Fibroblast of lung (primary cell): ENCODE results near the gene ROBO1.

Experiments used
- EZH2 ChIP-seq: IDR thresholded peaks from 2 replicates; pipeline ENCODE4 v1.5.1; 2012; ENCODE audit warnings: low read length, control low read depth, mild to moderate bottlenecking; ENCODE audit errors: missing control alignments
- TF ChIP-seq, protein P1 (sequence below), 2 donors: IDR thresholded peaks in 1 of 2; conservative IDR thresholded peaks in 1 of 2; 1 replicate in 1 of 2; 2 replicates in 1 of 2; pipeline ENCODE4 v1.5.1; 2011 to 2012; ENCODE audit warnings: low read length in 2 of 2, control low read depth in 1 of 2, inconsistent platforms in 1 of 2, low read depth in 1 of 2, mild to moderate bottlenecking in 1 of 2

DNA sequence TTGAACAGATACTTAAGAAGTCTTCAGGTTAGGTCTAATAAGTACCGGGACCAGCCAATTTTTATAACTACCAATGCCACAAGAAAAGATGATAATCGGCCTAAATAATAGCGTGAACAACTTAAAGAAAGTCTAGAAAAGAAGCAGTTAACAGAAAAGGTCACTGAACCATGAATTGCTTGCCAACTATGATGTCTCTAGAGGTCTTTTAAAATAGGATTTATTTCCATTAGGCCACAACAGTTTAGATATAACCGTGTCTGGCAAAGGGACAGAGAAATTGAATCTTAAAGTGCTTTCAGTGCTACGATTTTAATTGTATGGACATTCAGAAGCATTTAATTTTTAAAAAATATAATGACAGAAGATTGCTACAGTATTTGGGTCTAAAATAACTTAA is 1070.4 kb downstream of the ROBO1 start:
- TF ChIP-seq, protein P1, sequence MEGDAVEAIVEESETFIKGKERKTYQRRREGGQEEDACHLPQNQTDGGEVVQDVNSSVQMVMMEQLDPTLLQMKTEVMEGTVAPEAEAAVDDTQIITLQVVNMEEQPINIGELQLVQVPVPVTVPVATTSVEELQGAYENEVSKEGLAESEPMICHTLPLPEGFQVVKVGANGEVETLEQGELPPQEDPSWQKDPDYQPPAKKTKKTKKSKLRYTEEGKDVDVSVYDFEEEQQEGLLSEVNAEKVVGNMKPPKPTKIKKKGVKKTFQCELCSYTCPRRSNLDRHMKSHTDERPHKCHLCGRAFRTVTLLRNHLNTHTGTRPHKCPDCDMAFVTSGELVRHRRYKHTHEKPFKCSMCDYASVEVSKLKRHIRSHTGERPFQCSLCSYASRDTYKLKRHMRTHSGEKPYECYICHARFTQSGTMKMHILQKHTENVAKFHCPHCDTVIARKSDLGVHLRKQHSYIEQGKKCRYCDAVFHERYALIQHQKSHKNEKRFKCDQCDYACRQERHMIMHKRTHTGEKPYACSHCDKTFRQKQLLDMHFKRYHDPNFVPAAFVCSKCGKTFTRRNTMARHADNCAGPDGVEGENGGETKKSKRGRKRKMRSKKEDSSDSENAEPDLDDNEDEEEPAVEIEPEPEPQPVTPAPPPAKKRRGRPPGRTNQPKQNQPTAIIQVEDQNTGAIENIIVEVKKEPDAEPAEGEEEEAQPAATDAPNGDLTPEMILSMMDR (conservative IDR thresholded peaks at IDR 0.05 in 1 of 2, IDR thresholded peaks at IDR 0.05 in 1 of 2; ENCODE audit: low read depth in 1 of 2, low read length in 2 of 2), result no peak
- no peak for TF ChIP-seq EZH2
